Neural crest cell (in vitro differentiated cells): Measurements from ENCODE around the gene LIMS2. TPM values are rescaled to one million over a fixed set of nuclear protein-coding genes. Genes with fewer than 3 reads are reported as not detected.

Experiments used
- DNase-seq: peaks from one replicate; pipeline ENCODE4 v3.0.0; 2021; ENCODE audit warnings: low read depth, mixed read lengths, low spot score
- H3K27ac Mint-ChIP-seq: one replicate; pipeline ENCODE4 v1.8.0; 2021; ENCODE audit warnings: mild to moderate bottlenecking, mixed read lengths; ENCODE audit not compliant: unreplicated experiment
- H3K27me3 Mint-ChIP-seq: 2 replicates; pipeline ENCODE4 v1.8.0; 2021; ENCODE audit warnings: low read depth, mild to moderate bottlenecking, mixed read lengths
- H3K36me3 Mint-ChIP-seq: 2 replicates; pipeline ENCODE4 v1.8.0; 2021; ENCODE audit warnings: low read depth, mild to moderate bottlenecking, mixed read lengths
- H3K4me1 Mint-ChIP-seq: 2 replicates; pipeline ENCODE4 v1.8.0; 2021; ENCODE audit warnings: mixed read lengths
- H3K4me3 Mint-ChIP-seq: one replicate; pipeline ENCODE4 v1.8.0; 2021; ENCODE audit warnings: mild to moderate bottlenecking, mixed read lengths
- H3K9me3 Mint-ChIP-seq: 2 replicates; pipeline ENCODE4 v1.8.0; 2021; ENCODE audit warnings: mixed read lengths
- total RNA-seq: library from RNA; stranded (reverse); gene quantifications from 2 replicates; pipeline ENCODE4 v1.2.1, GENCODE V29; 2021
- TF ChIP-seq, protein P1 (sequence below): fragments of 200-600 bp; sonication (generic); conservative IDR thresholded peaks from 2 replicates; pipeline ENCODE4 v1.5.0; 2021; ENCODE audit warnings: antibody characterized with exemption, mild to moderate bottlenecking

The LIMS2 gene
- total RNA-seq, 1 donor from 2014 or later = 7.6 TPM

DNA sequence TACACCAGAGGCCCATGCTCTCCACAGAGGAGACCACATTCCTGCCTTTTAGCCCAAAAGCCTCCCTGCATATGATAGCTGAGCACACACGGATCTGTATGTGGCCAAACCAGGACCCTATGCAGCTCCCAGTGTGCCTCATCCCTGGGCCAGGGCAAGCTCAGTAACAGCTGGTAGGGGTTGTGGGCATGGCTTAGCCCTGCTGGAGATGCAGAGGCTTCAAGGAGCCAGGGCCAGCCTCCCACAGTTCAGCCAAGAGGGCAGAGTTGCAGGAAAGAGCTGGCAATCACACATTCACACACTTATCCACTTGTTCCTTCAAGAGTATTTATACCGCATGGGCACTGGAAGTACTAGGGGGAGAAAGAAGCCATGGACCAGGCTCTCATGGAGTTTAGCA is 1.6 kb upstream of the LIMS2 start:
- H3K27ac Mint-ChIP-seq = no peak overlapping the region
- peak overlapping the region; percentile 25 for H3K4me3 Mint-ChIP-seq
- peaks cover 11% of the 10 kb centered on the region for H3K4me1 Mint-ChIP-seq
- H3K27me3 Mint-ChIP-seq = peaks cover 59% of the 10 kb centered on the region
- no peaks in the 10 kb centered on the region for H3K9me3 Mint-ChIP-seq
- no peaks in the 10 kb centered on the region for H3K36me3 Mint-ChIP-seq
- no peak for DNase-seq
- TF ChIP-seq, protein P1, sequence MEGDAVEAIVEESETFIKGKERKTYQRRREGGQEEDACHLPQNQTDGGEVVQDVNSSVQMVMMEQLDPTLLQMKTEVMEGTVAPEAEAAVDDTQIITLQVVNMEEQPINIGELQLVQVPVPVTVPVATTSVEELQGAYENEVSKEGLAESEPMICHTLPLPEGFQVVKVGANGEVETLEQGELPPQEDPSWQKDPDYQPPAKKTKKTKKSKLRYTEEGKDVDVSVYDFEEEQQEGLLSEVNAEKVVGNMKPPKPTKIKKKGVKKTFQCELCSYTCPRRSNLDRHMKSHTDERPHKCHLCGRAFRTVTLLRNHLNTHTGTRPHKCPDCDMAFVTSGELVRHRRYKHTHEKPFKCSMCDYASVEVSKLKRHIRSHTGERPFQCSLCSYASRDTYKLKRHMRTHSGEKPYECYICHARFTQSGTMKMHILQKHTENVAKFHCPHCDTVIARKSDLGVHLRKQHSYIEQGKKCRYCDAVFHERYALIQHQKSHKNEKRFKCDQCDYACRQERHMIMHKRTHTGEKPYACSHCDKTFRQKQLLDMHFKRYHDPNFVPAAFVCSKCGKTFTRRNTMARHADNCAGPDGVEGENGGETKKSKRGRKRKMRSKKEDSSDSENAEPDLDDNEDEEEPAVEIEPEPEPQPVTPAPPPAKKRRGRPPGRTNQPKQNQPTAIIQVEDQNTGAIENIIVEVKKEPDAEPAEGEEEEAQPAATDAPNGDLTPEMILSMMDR = no peak

DNA sequence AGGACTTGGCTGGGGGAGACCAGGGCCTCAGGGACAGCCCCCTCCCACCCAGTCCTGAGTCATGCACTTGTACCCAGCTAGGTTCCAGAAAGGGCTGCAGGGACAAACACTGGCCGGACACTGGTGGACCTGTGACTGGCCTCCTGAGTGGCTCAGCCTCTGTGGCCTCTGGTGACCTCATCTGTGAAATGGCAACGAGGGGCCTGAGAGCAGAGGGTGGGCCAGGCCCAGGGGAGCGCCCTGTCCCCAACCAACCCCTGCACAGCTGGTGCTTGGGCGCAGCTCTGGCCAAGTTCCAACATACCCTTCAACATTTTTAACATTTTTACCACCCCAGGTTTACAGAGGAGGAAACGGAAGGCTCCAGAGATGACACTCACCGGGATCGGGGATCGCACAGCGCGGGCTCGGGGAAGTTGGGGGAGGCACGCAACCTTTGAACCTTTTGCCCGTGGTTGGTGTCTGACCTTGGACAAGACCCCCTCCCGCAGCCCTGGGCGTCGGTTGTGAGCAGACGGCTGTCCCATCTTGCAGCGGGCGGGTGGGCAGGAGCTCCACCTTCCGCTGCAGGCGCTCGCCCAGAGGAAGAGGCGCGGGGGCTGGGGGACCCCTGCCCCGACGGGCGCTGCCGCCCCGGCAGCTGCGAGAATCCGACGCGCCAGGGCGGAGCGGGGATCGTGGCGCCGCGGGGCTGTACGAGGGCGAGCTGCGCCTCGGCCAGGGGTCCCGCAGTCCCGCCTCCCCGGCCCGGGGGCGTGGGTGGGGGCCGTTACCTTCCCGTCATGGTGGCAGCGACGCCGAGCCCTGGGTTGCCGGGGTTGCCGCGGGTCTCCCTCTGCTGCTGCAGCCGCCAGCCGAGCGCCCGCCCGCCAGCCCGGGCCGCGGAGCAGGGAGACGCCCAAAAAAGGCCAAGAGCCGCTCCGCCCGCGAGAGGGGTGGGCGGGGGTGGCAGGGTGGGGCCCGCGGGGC is 805 bp downstream of the LIMS2 start:
- Mint-ChIP-seq H3K27me3 (peaks cover 77% of the 10 kb centered on the region), H3K9me3 (no peaks in the 10 kb centered on the region), H3K27ac (no peak overlapping the region), H3K4me1 (peaks cover 11% of the 10 kb centered on the region), H3K36me3 (no peaks in the 10 kb centered on the region), H3K4me3 (peak overlapping the region; percentile 84)
- no peak for DNase-seq
- TF ChIP-seq, protein P1 = no peak

GRCh38 chr2:127673291-127674069 is 1.9 kb downstream of the LIMS2 start:
- Mint-ChIP-seq H3K9me3 (no peaks in the 10 kb centered on the region), H3K27ac (no peak overlapping the region), H3K4me3 (peak overlapping the region; percentile 84), H3K36me3 (no peaks in the 10 kb centered on the region), H3K27me3 (peaks cover 75% of the 10 kb centered on the region), H3K4me1 (peaks cover 11% of the 10 kb centered on the region)
- TF ChIP-seq, protein P1 = no peak
- DNase-seq = no peak

DNA sequence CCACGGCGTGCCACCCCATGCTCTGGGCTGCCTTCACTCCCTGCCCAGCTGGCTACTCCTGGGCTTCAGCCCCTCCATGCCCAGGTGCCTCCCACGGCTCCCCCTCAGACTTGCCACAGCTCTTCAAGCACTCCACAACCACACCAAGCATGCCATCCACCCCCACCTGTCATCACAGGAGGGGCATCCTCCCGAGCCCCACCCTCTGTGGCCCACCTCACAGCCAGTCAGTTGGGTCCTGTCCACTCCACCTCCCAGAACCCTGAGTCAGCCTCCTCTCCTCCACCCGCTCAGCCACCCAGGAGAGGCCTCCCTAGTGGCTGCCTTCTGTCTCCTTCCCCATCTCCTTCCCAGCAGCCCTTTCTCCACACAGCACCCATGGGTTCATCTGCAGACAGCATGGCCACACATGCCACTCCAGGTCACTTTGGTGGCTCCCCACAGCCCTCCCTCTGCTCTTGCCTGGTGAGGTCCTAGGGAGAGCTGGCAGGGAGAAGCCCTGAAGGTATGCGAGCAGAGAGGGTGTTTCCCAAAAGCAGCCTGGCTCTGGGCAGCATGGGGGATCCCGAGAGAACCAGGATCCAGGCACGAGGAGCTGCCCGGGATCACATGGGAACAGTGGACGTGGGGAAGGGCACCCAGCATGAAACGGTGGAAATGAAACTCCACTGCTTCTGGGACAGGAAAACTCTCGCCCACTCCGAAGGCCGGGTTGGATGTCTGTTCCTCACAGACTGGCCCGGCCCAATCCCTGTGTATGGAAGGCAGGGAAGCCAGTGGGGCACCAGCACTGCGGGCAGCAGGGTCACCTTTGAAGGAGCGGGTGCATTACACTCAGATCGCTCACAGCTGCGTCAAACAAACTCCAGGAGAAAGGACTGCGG is 2.7 kb downstream of the LIMS2 start:
- TF ChIP-seq, protein P1 = no peak
- DNase-seq = no peak
- Mint-ChIP-seq H3K27ac (no peak overlapping the region), H3K4me3 (peak overlapping the region; percentile 54), H3K36me3 (no peaks in the 10 kb centered on the region), H3K9me3 (no peaks in the 10 kb centered on the region), H3K4me1 (peaks cover 11% of the 10 kb centered on the region), H3K27me3 (peaks cover 67% of the 10 kb centered on the region)
